NCI-H1417 (cell line): ENCODE measurements around the gene CERKL.

Source experiments
- DNase-seq, 3 experiments: peaks; one replicate each; lab custom pipeline; 2025; lab: John Stamatoyannopoulos, UW

The CERKL gene

DNA sequence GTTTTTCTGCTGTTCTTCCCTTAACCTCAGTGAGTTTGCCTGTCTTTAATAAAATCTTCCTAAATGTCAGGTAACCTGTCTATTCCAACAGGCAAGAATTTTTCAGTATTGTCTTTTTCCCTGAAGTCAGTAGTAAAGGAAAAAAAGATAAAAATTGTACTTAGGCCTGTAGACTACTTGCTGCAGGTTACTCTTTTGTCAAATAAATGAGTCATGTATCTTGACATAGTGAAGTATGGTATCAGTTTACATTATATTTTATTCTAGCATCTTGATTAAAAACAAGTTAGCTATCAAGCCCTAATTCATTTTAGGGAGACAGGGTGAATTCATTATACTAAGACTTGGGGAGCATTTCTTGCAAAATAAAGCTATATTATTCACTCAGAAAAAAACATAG, 139.9 kb downstream of the CERKL start:
- DNase-seq = no peak

- DNase-seq = no peak
These were observed 141.2 kb downstream of the CERKL start for GRCh38 chr2:181515719-181516118.

- no peak for DNase-seq
These were observed 156.7 kb downstream of the CERKL start for GRCh38 chr2:181500201-181500600.

DNA sequence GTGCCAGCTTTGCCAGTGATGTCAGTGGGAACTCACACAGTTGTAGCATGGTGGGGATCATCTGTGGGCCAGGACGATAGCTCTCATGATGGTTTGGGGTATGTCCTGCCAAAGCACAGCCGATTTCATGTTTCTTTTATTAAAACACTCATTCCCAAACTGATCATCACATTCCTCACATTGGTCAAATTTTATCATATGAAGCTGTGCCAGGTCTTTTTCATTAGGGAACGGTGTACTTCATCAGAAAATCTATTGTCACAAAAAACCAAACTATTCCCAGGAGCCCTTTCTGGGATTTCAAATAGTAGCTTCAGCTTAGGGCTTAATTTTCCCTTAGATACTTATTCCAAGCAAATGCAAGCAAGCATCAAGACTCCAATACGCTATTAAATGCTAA, 157.7 kb downstream of the CERKL start:
- no peak for DNase-seq
